CD4-positive, alpha-beta memory T cell (primary cell): ENCODE measurements around the gene RBPMS2. TPM values are rescaled to one million over a fixed set of nuclear protein-coding genes. Genes with fewer than 3 reads are reported as not detected.

Source experiments
- CTCF ChIA-PET: fragments of 350-600 bp; sonication (Branson Sonifier 250); formaldehyde crosslinking; loops from one replicate; lab custom pipeline; 2021; ENCODE audit warnings: inconsistent platforms; ENCODE audit not compliant: partially characterized antibody; lab: Charles Lee
- POLR2A ChIA-PET: fragments of 350-600 bp; sonication (Branson Sonifier 250); formaldehyde crosslinking; loops from one replicate; lab custom pipeline; 2021; ENCODE audit not compliant: partially characterized antibody; lab: Charles Lee
- DNase-seq, 5 donors: peaks; one replicate each; pipeline versions ENCODE4 v3.0.0 to v3.0.0-alpha.2; 2020 to 2022; ENCODE audit warnings: mixed read lengths in 1 of 5
- H3K27ac ChIP-seq: one replicate; pipeline ENCODE4 v1.7.0; 2013; ENCODE audit warnings: low read depth, low read length
- H3K27me3 ChIP-seq: 2 replicates; pipeline ENCODE4 v1.7.0; 2013; ENCODE audit warnings: mild to moderate bottlenecking, low read length, moderate library complexity; ENCODE audit not compliant: insufficient read depth
- H3K36me3 ChIP-seq: 2 replicates; pipeline ENCODE4 v1.7.0; 2013; ENCODE audit warnings: mild to moderate bottlenecking, low read length, moderate library complexity; ENCODE audit not compliant: insufficient read depth
- H3K4me1 ChIP-seq: 2 replicates; pipeline ENCODE4 v1.7.0; 2013; ENCODE audit warnings: mild to moderate bottlenecking, low read length, moderate library complexity; ENCODE audit not compliant: insufficient read depth
- H3K4me3 ChIP-seq, 2 donors: one replicate each; pipeline ENCODE4 v1.7.0; 2013; ENCODE audit warnings: low read length in 2 of 2, mild to moderate bottlenecking in 1 of 2
- H3K9me3 ChIP-seq, 2 donors: one replicate each; pipeline ENCODE4 v1.7.0; 2013; ENCODE audit warnings: low read length in 2 of 2, control low read depth in 1 of 2; ENCODE audit not compliant: control insufficient read depth in 1 of 2
- H3K27ac Mint-ChIP-seq, 7 donors: one replicate each; pipeline ENCODE4 v1.8.0; 2020 to 2021; ENCODE audit warnings: mixed read lengths in 7 of 7, mild to moderate bottlenecking in 6 of 7, inconsistent platforms in 3 of 7, moderate library complexity in 3 of 7
- H3K27me3 Mint-ChIP-seq, 2 donors: one replicate each; pipeline ENCODE4 v1.8.0; 2020 to 2021; ENCODE audit warnings: mixed read lengths in 2 of 2
- H3K36me3 Mint-ChIP-seq, 2 donors: one replicate each; pipeline ENCODE4 v1.8.0; 2020 to 2021; ENCODE audit warnings: mixed read lengths in 2 of 2, inconsistent platforms in 1 of 2, mild to moderate bottlenecking in 1 of 2
- H3K4me1 Mint-ChIP-seq, 4 donors: one replicate each; pipeline ENCODE4 v1.8.0; 2020 to 2021; ENCODE audit warnings: mixed read lengths in 4 of 4, mild to moderate bottlenecking in 1 of 4
- H3K4me3 Mint-ChIP-seq, 8 donors: one replicate each; pipeline ENCODE4 v1.8.0; 2020 to 2021; ENCODE audit warnings: mixed read lengths in 8 of 8, mild to moderate bottlenecking in 7 of 8, moderate library complexity in 6 of 8, inconsistent platforms in 3 of 8
- H3K9me3 Mint-ChIP-seq, 8 donors: one replicate each; pipeline ENCODE4 v1.8.0; 2020 to 2021; ENCODE audit warnings: mixed read lengths in 8 of 8, mild to moderate bottlenecking in 5 of 8, inconsistent platforms in 3 of 8, moderate library complexity in 1 of 8
- intact Hi-C: fragments of 100-400 bp; cut with micrococcal nuclease; formaldehyde crosslinking; loops from one replicate; pipeline ENCODE4 v1.15.1; 2023
- polyA plus RNA-seq, 2 donors: library from polyadenylated mRNA; unstranded; fragments of 300-500 nt; fragmentation: Illumina TruSeq; gene quantifications; one replicate each; pipeline ENCODE4 v1.2.3, GENCODE V29; 2021
- total RNA-seq, 2 experiments: library from RNA; stranded (reverse); gene quantifications; one replicate each; pipeline ENCODE4 v1.2.3, GENCODE V29; 2021

The RBPMS2 gene
- total and polyA plus RNA-seq, 4 experiments from 2014 or later = not detected

- no peaks in the 10 kb centered on the region for H3K36me3 ChIP-seq
- no peaks in the 10 kb centered on the region for H3K27me3 ChIP-seq
- ChIA-PET POLR2A (no interaction called here), CTCF (no interaction called here)
- peaks cover 2 to 6% of the 10 kb centered on the region in 2 donors for H3K27me3 Mint-ChIP-seq
- H3K4me3 ChIP-seq = no peak overlapping the region
- no peak overlapping the region for H3K27ac ChIP-seq
- no peaks in the 10 kb centered on the region for H3K4me1 ChIP-seq
- no peak overlapping the region for H3K27ac Mint-ChIP-seq
- no peaks in the 10 kb centered on the region for H3K4me1 Mint-ChIP-seq
- no peak for DNase-seq
- H3K36me3 Mint-ChIP-seq = no peaks in the 10 kb centered on the region
- peaks cover 0 to 2% (median 0%) of the 10 kb centered on the region in 8 donors for H3K9me3 Mint-ChIP-seq
- intact Hi-C loops = no loop called here
- H3K9me3 ChIP-seq = no peaks in the 10 kb centered on the region
- H3K4me3 Mint-ChIP-seq = no peak overlapping the region
Observed at GRCh38 chr15:64755427-64755940, 19.9 kb downstream of the RBPMS2 start.

- Histone ChIP-seq H3K27me3 (no peaks in the 10 kb centered on the region), H3K9me3 (no peaks in the 10 kb centered on the region), H3K4me1 (no peaks in the 10 kb centered on the region), H3K27ac (no peak overlapping the region), H3K36me3 (no peaks in the 10 kb centered on the region), H3K4me3 (no peak overlapping the region)
- no peak overlapping the region for H3K4me3 Mint-ChIP-seq
- H3K9me3 Mint-ChIP-seq = peaks cover 0 to 2% (median 0%) of the 10 kb centered on the region in 8 donors
- no peak for DNase-seq
- POLR2A ChIA-PET = no interaction called here
- H3K4me1 Mint-ChIP-seq = no peaks in the 10 kb centered on the region
- intact Hi-C loops = no loop called here
- CTCF ChIA-PET = no interaction called here
- no peak overlapping the region for H3K27ac Mint-ChIP-seq
- no peaks in the 10 kb centered on the region for H3K36me3 Mint-ChIP-seq
- H3K27me3 Mint-ChIP-seq = peaks cover 4% of the 10 kb centered on the region in 2 donors
Observed at GRCh38 chr15:64754663-64755426, 20.5 kb downstream of the RBPMS2 start.

- no peaks in the 10 kb centered on the region for H3K36me3 Mint-ChIP-seq
- H3K9me3 Mint-ChIP-seq = peaks cover 0 to 2% (median 0%) of the 10 kb centered on the region in 8 donors
- H3K4me1 Mint-ChIP-seq = no peaks in the 10 kb centered on the region
- no peaks in the 10 kb centered on the region for H3K4me1 ChIP-seq
- no peaks in the 10 kb centered on the region for H3K36me3 ChIP-seq
- no peak overlapping the region for H3K27ac ChIP-seq
- ChIA-PET POLR2A (no interaction called here), CTCF (no interaction called here)
- H3K27me3 Mint-ChIP-seq = peaks cover 4 to 8% of the 10 kb centered on the region in 2 donors
- intact Hi-C loops = no loop called here
- H3K9me3 ChIP-seq = no peaks in the 10 kb centered on the region
- no peak overlapping the region for H3K4me3 Mint-ChIP-seq
- no peak for DNase-seq
- no peak overlapping the region for H3K27ac Mint-ChIP-seq
- no peaks in the 10 kb centered on the region for H3K27me3 ChIP-seq
- H3K4me3 ChIP-seq = no peak overlapping the region
Observed at GRCh38 chr15:64753480-64754185, 21.8 kb downstream of the RBPMS2 start.

- H3K36me3 Mint-ChIP-seq = no peaks in the 10 kb centered on the region
Observed at GRCh38 chr15:64751464-64751863, 23.9 kb downstream of the RBPMS2 start.

GRCh38 chr15:64749999-64750657, 25.3 kb downstream of the RBPMS2 start:
- Histone ChIP-seq H3K4me3 (no peak overlapping the region), H3K27me3 (no peaks in the 10 kb centered on the region), H3K36me3 (no peaks in the 10 kb centered on the region), H3K4me1 (no peaks in the 10 kb centered on the region), H3K9me3 (no peaks in the 10 kb centered on the region), H3K27ac (no peak overlapping the region)
- ChIA-PET CTCF (no interaction called here), POLR2A (no interaction called here)
- intact Hi-C loops = no loop called here
- DNase-seq = no peak
- Mint-ChIP-seq H3K9me3 (peaks cover 0 to 2% (median 0%) of the 10 kb centered on the region in 8 donors), H3K27me3 (peaks cover 4 to 12% of the 10 kb centered on the region in 2 donors), H3K4me1 (no peaks in the 10 kb centered on the region), H3K36me3 (no peaks in the 10 kb centered on the region), H3K4me3 (no peak overlapping the region), H3K27ac (no peak overlapping the region)

More at GRCh38 chr15:64751464-64751863, 23.9 kb downstream of the RBPMS2 start:
- Histone ChIP-seq H3K36me3 (no peaks in the 10 kb centered on the region), H3K9me3 (no peaks in the 10 kb centered on the region), H3K4me1 (no peaks in the 10 kb centered on the region), H3K27me3 (no peaks in the 10 kb centered on the region), H3K27ac (no peak overlapping the region), H3K4me3 (no peak overlapping the region)
- no peak overlapping the region for H3K27ac Mint-ChIP-seq
- H3K9me3 Mint-ChIP-seq = peaks cover 0 to 2% (median 0%) of the 10 kb centered on the region in 8 donors
- no peak overlapping the region for H3K4me3 Mint-ChIP-seq
- H3K4me1 Mint-ChIP-seq = no peaks in the 10 kb centered on the region
- ChIA-PET POLR2A (no interaction called here), CTCF (interaction anchor here (1.0 kb wide), 1 partner anchor 24 kb away, joined by 3 read pairs; no protein-coding TSS in a partner anchor)
- intact Hi-C loops = no loop called here
- peaks cover 3 to 11% of the 10 kb centered on the region in 2 donors for H3K27me3 Mint-ChIP-seq
- no peak for DNase-seq

- intact Hi-C loops = no loop called here
- Mint-ChIP-seq H3K4me1 (no peaks in the 10 kb centered on the region), H3K4me3 (no peak overlapping the region), H3K27me3 (peaks cover 4 to 12% of the 10 kb centered on the region in 2 donors), H3K9me3 (peaks cover 0 to 2% (median 0%) of the 10 kb centered on the region in 8 donors), H3K27ac (no peak overlapping the region), H3K36me3 (no peaks in the 10 kb centered on the region)
- no peaks in the 10 kb centered on the region for H3K9me3 ChIP-seq
- ChIA-PET CTCF (interaction anchor here (1.2 kb wide), 1 partner anchor 61 kb away, joined by 3 read pairs; no protein-coding TSS in a partner anchor), POLR2A (no interaction called here)
- H3K36me3 ChIP-seq = no peaks in the 10 kb centered on the region
- H3K27me3 ChIP-seq = no peaks in the 10 kb centered on the region
- no peak overlapping the region for H3K4me3 ChIP-seq
- H3K27ac ChIP-seq = no peak overlapping the region
- DNase-seq = no peak
- no peaks in the 10 kb centered on the region for H3K4me1 ChIP-seq
Observed at GRCh38 chr15:64749167-64749566, 26.2 kb downstream of the RBPMS2 start.

- H3K27me3 ChIP-seq = no peaks in the 10 kb centered on the region
- no peak overlapping the region for H3K4me3 ChIP-seq
- Mint-ChIP-seq H3K9me3 (peaks cover 0 to 2% (median 0%) of the 10 kb centered on the region in 8 donors), H3K4me1 (no peaks in the 10 kb centered on the region), H3K36me3 (no peaks in the 10 kb centered on the region), H3K4me3 (no peak overlapping the region), H3K27ac (no peak overlapping the region), H3K27me3 (peaks cover 4 to 12% of the 10 kb centered on the region in 2 donors)
- CTCF ChIA-PET = interaction anchor here (1.2 kb wide), 1 partner anchor 62 kb away, joined by 3 read pairs; no protein-coding TSS in a partner anchor
- intact Hi-C loops = no loop called here
- H3K4me1 ChIP-seq = no peaks in the 10 kb centered on the region
- no peak overlapping the region for H3K27ac ChIP-seq
- POLR2A ChIA-PET = no interaction called here
- no peaks in the 10 kb centered on the region for H3K9me3 ChIP-seq
- no peaks in the 10 kb centered on the region for H3K36me3 ChIP-seq
- DNase-seq = no peak
Observed at GRCh38 chr15:64748251-64748650, 27.1 kb downstream of the RBPMS2 start.
